Testis (tissue), 3 donors: ENCODE data around the gene BTG3. TPM values are rescaled to one million over a fixed set of nuclear protein-coding genes. Genes with fewer than 3 reads are reported as not detected.

Experiments used
- DNase-seq: peaks from one replicate; pipeline ENCODE4 v3.0.0-alpha.2; 2019
- H3K27ac ChIP-seq, 2 donors: fragments of 200-600 bp; sonication (generic); one replicate each; pipeline ENCODE4 v1.5.1; 2019
- H3K27me3 ChIP-seq: fragments of 200-600 bp; sonication (generic); one replicate; pipeline ENCODE4 v1.5.1; 2019
- H3K36me3 ChIP-seq: fragments of 200-600 bp; sonication (generic); one replicate; pipeline ENCODE4 v1.5.1; 2017; ENCODE audit warnings: low read depth; ENCODE audit errors: missing control alignments
- H3K4me1 ChIP-seq: fragments of 200-600 bp; sonication (generic); one replicate; pipeline ENCODE4 v1.5.1; 2019
- H3K4me3 ChIP-seq, 2 donors: fragments of 200-600 bp; sonication (generic); one replicate each; pipeline ENCODE4 v1.5.1; 2017 to 2019
- H3K9me3 ChIP-seq: fragments of 200-600 bp; sonication (generic); one replicate; pipeline ENCODE4 v1.5.1; 2017
- POLR2A ChIP-seq: fragments of 450-650 bp; IDR thresholded peaks from one replicate; pipeline ENCODE4 v1.6.1; 2017; ENCODE audit warnings: antibody characterized with exemption, mild to moderate bottlenecking, moderate library complexity
- WGBS, 2 donors: methylation state at CpG; one replicate each; pipeline ENCODE4 v1.1.5; 2018; 5-methylcytosine and 5-hydroxymethylcytosine counted together
- intact Hi-C: fragments of 100-400 bp; cut with DNase I; formaldehyde crosslinking; loops from one replicate; pipeline ENCODE4 v1.15.1; 2023; ENCODE audit warnings: low total_unique reads
- polyA plus RNA-seq: library from polyadenylated mRNA; stranded (reverse); fragments of 350-450 nt; fragmentation: Illumina TruSeq; extraction: RNeasy Lipid Tissue Mini Kit (QIAGEN cat#74804); gene quantifications from one replicate; pipeline ENCODE4 v1.2.3, GENCODE V29; 2014; ENCODE audit warnings: low read depth, low replicate concordance; ENCODE audit not compliant: insufficient read depth
- total RNA-seq, 2 donors: library from RNA; depleted of rRNA; stranded (reverse); fragments of >200 nt; gene quantifications; one replicate each; pipeline ENCODE4 v1.2.3, GENCODE V29; 2016
- TF ChIP-seq, protein P1 (sequence below), 3 experiments: fragments of 450-650 bp in 2 of 3; fragments of 200-600 bp in 1 of 3; sonication (generic) in 1 of 3; IDR thresholded peaks; one replicate each; pipeline ENCODE4 v1.5.1; 2016 to 2019; ENCODE audit warnings: antibody characterized with exemption in 3 of 3, mild to moderate bottlenecking in 2 of 3, moderate library complexity in 1 of 3

The BTG3 gene
- total and polyA plus RNA-seq, 3 donors from 2014 or later: 83.3 to 265 (median 221) TPM

DNA sequence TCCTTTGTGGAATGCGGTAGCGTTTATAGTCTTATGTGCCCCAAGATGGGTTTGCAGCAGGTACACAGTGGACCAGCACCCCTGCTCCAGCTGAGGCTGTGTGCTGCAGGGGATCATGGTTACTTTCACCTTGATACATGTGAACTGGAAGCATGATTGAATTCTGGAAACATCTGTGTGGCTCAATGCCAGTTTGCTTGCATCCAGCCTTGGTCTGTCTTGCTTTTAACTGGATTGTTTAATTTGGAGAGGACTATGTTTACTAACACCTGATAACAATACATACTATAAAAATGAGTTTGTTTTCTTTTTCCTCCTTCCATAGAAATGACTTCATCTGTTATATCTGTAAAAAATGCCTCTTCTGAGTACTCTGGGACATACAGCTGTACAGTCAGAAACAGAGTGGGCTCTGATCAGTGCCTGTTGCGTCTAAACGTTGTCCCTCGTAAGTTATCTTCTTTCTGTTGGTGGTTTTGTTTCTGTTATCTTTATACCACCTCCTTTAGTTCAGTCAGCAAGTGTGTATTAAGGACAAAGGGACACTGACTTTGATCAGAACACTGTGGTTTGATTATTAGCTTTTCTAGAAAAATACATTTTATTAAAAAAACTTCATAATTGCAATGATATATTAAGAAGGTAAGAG, 52.2 kb downstream of the BTG3 start:
- DNase-seq: no peak
- WGBS, 2 donors: 60 to 65% methylated on average over 5 of the region's 5 CpGs
- H3K27ac ChIP-seq: no peak overlapping the region
- intact Hi-C loops: no loop called here
- no peaks in the 10 kb centered on the region for H3K4me1 ChIP-seq
- H3K9me3 ChIP-seq: no peaks in the 10 kb centered on the region
- no peak for TF ChIP-seq POLR2A
- TF ChIP-seq, protein P1, sequence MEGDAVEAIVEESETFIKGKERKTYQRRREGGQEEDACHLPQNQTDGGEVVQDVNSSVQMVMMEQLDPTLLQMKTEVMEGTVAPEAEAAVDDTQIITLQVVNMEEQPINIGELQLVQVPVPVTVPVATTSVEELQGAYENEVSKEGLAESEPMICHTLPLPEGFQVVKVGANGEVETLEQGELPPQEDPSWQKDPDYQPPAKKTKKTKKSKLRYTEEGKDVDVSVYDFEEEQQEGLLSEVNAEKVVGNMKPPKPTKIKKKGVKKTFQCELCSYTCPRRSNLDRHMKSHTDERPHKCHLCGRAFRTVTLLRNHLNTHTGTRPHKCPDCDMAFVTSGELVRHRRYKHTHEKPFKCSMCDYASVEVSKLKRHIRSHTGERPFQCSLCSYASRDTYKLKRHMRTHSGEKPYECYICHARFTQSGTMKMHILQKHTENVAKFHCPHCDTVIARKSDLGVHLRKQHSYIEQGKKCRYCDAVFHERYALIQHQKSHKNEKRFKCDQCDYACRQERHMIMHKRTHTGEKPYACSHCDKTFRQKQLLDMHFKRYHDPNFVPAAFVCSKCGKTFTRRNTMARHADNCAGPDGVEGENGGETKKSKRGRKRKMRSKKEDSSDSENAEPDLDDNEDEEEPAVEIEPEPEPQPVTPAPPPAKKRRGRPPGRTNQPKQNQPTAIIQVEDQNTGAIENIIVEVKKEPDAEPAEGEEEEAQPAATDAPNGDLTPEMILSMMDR (IDR thresholded peaks at IDR 0.05): no peak
- no peak overlapping the region for H3K4me3 ChIP-seq
- no peaks in the 10 kb centered on the region for H3K36me3 ChIP-seq
- H3K27me3 ChIP-seq: no peaks in the 10 kb centered on the region

GRCh38 chr21:17554679-17555465, 57.8 kb downstream of the BTG3 start:
- intact Hi-C loops: no loop called here
- Histone ChIP-seq H3K9me3 (no peaks in the 10 kb centered on the region), H3K27me3 (no peaks in the 10 kb centered on the region), H3K4me1 (no peaks in the 10 kb centered on the region), H3K4me3 (no peak overlapping the region), H3K27ac (no peak overlapping the region), H3K36me3 (no peaks in the 10 kb centered on the region)
- 56 to 65% methylated on average over 6 of the region's 6 CpGs for WGBS, 2 donors
- DNase-seq: no peak
- no peak for TF ChIP-seq POLR2A
- TF ChIP-seq, protein P1 (IDR thresholded peaks at IDR 0.05): no peak

DNA sequence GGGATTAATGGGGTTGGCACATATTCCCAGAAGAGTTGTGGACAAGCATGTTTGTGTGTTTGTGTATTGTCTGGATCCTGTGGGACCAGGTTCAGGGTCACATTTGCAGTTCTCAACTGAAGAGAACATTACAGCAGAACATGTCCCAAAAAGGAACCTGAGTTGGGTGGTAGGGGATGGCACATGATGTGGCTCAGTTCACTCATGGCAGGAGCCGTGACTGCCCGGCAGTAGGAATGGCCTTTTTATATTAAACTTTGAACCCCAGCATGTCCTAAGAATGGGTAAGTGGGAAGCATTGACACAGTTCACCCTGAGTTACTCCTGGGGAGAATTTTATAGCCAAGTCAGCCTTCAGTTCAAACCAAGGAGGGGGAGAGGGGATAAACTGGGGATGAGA, 58.6 kb downstream of the BTG3 start:
- no peak for DNase-seq
- Histone ChIP-seq H3K4me1 (no peaks in the 10 kb centered on the region), H3K9me3 (no peaks in the 10 kb centered on the region), H3K36me3 (no peaks in the 10 kb centered on the region), H3K27ac (no peak overlapping the region), H3K27me3 (no peaks in the 10 kb centered on the region), H3K4me3 (no peak overlapping the region)
- TF ChIP-seq, protein P1 (IDR thresholded peaks at IDR 0.05): no peak
- TF ChIP-seq POLR2A: no peak
- intact Hi-C loops: no loop called here
- 61 to 67% methylated on average over 2 of the region's 2 CpGs for WGBS, 2 donors

DNA sequence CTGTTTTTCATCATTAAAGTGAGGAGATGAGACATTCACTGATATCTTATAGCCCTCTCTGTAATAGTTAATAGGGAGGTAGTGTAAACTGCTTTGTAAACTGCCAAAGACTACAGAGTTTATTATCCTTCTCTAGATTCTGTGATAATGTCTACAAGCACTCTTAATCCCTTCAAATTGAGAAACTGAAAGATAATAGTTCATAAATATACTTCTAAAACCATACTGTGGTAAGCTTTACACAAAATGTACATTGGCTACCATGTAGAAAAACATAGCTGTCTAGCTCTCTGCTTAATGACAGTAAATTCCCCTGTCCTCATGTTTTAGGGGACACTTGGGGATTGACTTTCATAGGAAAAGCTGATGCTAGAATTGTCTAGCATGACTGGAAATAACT, 60.3 kb downstream of the BTG3 start:
- H3K27me3 ChIP-seq: no peaks in the 10 kb centered on the region
- H3K9me3 ChIP-seq: no peaks in the 10 kb centered on the region
- no peaks in the 10 kb centered on the region for H3K36me3 ChIP-seq
- H3K4me1 ChIP-seq: no peaks in the 10 kb centered on the region
- no peak for TF ChIP-seq POLR2A
- TF ChIP-seq, protein P1 (IDR thresholded peaks at IDR 0.05): no peak
- DNase-seq: no peak
- no peak overlapping the region for H3K27ac ChIP-seq
- intact Hi-C loops: no loop called here
- no peak overlapping the region for H3K4me3 ChIP-seq
